Astrocyte (in vitro differentiated cells and primary cell): ENCODE measurements around the gene C1QBP. TPM values are rescaled to one million over a fixed set of nuclear protein-coding genes. Genes with fewer than 3 reads are reported as not detected.

Source experiments
- DNase-seq: peaks from one replicate; pipeline ENCODE4 v3.0.0-alpha.2; 2010; ENCODE audit warnings: low read depth
- FAIRE-seq: peaks from 2 replicates; lab custom pipeline; 2011; peaks lifted over from hg19 to GRCh38; lab: Jason Lieb, UNC
- H2AFZ ChIP-seq: 2 replicates; pipeline ENCODE4 v1.6.0; 2012; ENCODE audit warnings: low read depth, low read length, inconsistent platforms
- H3K27ac ChIP-seq: 2 replicates; pipeline ENCODE4 v1.5.1; 2011; ENCODE audit warnings: low read depth, low read length, inconsistent platforms
- H3K27me3 ChIP-seq: 2 replicates; pipeline ENCODE4 v1.6.0; 2011; ENCODE audit warnings: low read length, inconsistent platforms; ENCODE audit not compliant: insufficient read depth
- H3K36me3 ChIP-seq: 2 replicates; pipeline ENCODE4 v1.5.1; 2011; ENCODE audit warnings: low read length, inconsistent platforms; ENCODE audit not compliant: insufficient read depth
- H3K4me1 ChIP-seq: 2 replicates; pipeline ENCODE4 v1.5.1; 2011; ENCODE audit warnings: low read length, inconsistent platforms; ENCODE audit not compliant: insufficient read depth
- H3K4me2 ChIP-seq: 2 replicates; pipeline ENCODE4 v1.6.0; 2012; ENCODE audit warnings: low read length, inconsistent platforms
- H3K4me3 ChIP-seq: 2 replicates; pipeline ENCODE4 v1.5.1; 2011; ENCODE audit warnings: low read depth, mild to moderate bottlenecking, low read length, inconsistent platforms; ENCODE audit not compliant: insufficient read depth
- H3K79me2 ChIP-seq: 2 replicates; pipeline ENCODE4 v1.6.0; 2012; ENCODE audit warnings: mild to moderate bottlenecking, low read length, inconsistent platforms; ENCODE audit not compliant: insufficient read depth
- H3K9ac ChIP-seq: 2 replicates; pipeline ENCODE4 v1.6.0; 2012; ENCODE audit warnings: mild to moderate bottlenecking, low read length, inconsistent platforms
- H3K9me3 ChIP-seq: 2 replicates; pipeline ENCODE4 v1.5.1; 2012; ENCODE audit warnings: low read depth, mild to moderate bottlenecking, low read length, inconsistent platforms; ENCODE audit not compliant: insufficient read depth
- H4K20me1 ChIP-seq: 2 replicates; pipeline ENCODE4 v1.6.0; 2012; ENCODE audit warnings: low read length, inconsistent platforms; ENCODE audit not compliant: insufficient read depth
- H3K27ac Mint-ChIP-seq: one replicate; pipeline ENCODE4 v1.8.0; 2021; ENCODE audit warnings: mild to moderate bottlenecking, mixed read lengths; ENCODE audit not compliant: unreplicated experiment
- H3K27me3 Mint-ChIP-seq: one replicate; pipeline ENCODE4 v1.8.0; 2021; ENCODE audit warnings: low read depth, mixed read lengths; ENCODE audit not compliant: unreplicated experiment
- H3K36me3 Mint-ChIP-seq: one replicate; pipeline ENCODE4 v1.8.0; 2021; ENCODE audit warnings: low read depth, mixed read lengths; ENCODE audit not compliant: unreplicated experiment
- H3K4me1 Mint-ChIP-seq: one replicate; pipeline ENCODE4 v1.8.0; 2021; ENCODE audit warnings: low read depth, mixed read lengths; ENCODE audit not compliant: unreplicated experiment
- H3K4me3 Mint-ChIP-seq: one replicate; pipeline ENCODE4 v1.8.0; 2021; ENCODE audit warnings: mild to moderate bottlenecking, moderate library complexity, mixed read lengths; ENCODE audit not compliant: unreplicated experiment
- H3K9me3 Mint-ChIP-seq: one replicate; pipeline ENCODE4 v1.8.0; 2021; ENCODE audit warnings: mild to moderate bottlenecking, mixed read lengths; ENCODE audit not compliant: unreplicated experiment
- CTCF ChIP-seq: IDR thresholded peaks from 2 replicates; pipeline ENCODE4 v1.5.1; 2011; ENCODE audit warnings: low read depth, mild to moderate bottlenecking, inconsistent platforms, low read length, moderate library complexity; ENCODE audit not compliant: insufficient read depth
- EZH2 ChIP-seq: IDR thresholded peaks from 2 replicates; pipeline ENCODE4 v1.6.1; 2012; ENCODE audit warnings: mild to moderate bottlenecking, low read length, inconsistent platforms; ENCODE audit not compliant: insufficient read depth
- total RNA-seq: library from RNA; stranded (reverse); gene quantifications from 2 replicates; pipeline ENCODE4 v1.2.1, GENCODE V29; 2021

The C1QBP gene
- total RNA-seq, 1 donor from 2014 or later = 162 TPM

- no peaks in the 10 kb centered on the region for H3K4me1 Mint-ChIP-seq
- no peak overlapping the region for H3K4me2 ChIP-seq
- H3K4me3 ChIP-seq = no peak overlapping the region
- H2AFZ ChIP-seq = no peak overlapping the region
- DNase-seq (no peak), FAIRE-seq (no peak)
- peaks cover 4% of the 10 kb centered on the region for H3K9me3 ChIP-seq
- H3K79me2 ChIP-seq = peaks cover 85% of the 10 kb centered on the region
- H3K9me3 Mint-ChIP-seq = no peaks in the 10 kb centered on the region
- H3K36me3 ChIP-seq = peaks cover 61% of the 10 kb centered on the region
- no peak overlapping the region for H3K27ac Mint-ChIP-seq
- peaks cover 3% of the 10 kb centered on the region for H3K4me1 ChIP-seq
- no peak overlapping the region for H3K9ac ChIP-seq
- H3K36me3 Mint-ChIP-seq = peaks cover 14% of the 10 kb centered on the region
- no peaks in the 10 kb centered on the region for H3K27me3 ChIP-seq
- no peaks in the 10 kb centered on the region for H3K27me3 Mint-ChIP-seq
- H4K20me1 ChIP-seq = peaks cover 23% of the 10 kb centered on the region
- no peak overlapping the region for H3K4me3 Mint-ChIP-seq
- no peak overlapping the region for H3K27ac ChIP-seq
- no peak for TF ChIP-seq CTCF
- no peak for TF ChIP-seq EZH2
Observed at GRCh38 chr17:5481451-5481850, 42.5 kb upstream of the C1QBP start.

- no peak overlapping the region for H3K27ac ChIP-seq
- H3K36me3 ChIP-seq = peaks cover 61% of the 10 kb centered on the region
- DNase-seq (no peak), FAIRE-seq (no peak)
- Mint-ChIP-seq H3K4me3 (no peak overlapping the region), H3K27ac (no peak overlapping the region), H3K36me3 (peaks cover 16% of the 10 kb centered on the region), H3K9me3 (no peaks in the 10 kb centered on the region), H3K4me1 (no peaks in the 10 kb centered on the region), H3K27me3 (no peaks in the 10 kb centered on the region)
- H4K20me1 ChIP-seq = peaks cover 23% of the 10 kb centered on the region
- H3K9me3 ChIP-seq = peaks cover 4% of the 10 kb centered on the region
- peaks cover 85% of the 10 kb centered on the region for H3K79me2 ChIP-seq
- no peak overlapping the region for H3K4me2 ChIP-seq
- no peak overlapping the region for H3K4me3 ChIP-seq
- H3K4me1 ChIP-seq = peaks cover 3% of the 10 kb centered on the region
- no peak overlapping the region for H2AFZ ChIP-seq
- H3K9ac ChIP-seq = no peak overlapping the region
- no peak for TF ChIP-seq CTCF
- TF ChIP-seq EZH2 = no peak
- no peaks in the 10 kb centered on the region for H3K27me3 ChIP-seq
Observed at GRCh38 chr17:5480962-5481361, 42.0 kb upstream of the C1QBP start.

GRCh38 chr17:5478992-5479391 is 40.0 kb upstream of the C1QBP start:
- Histone ChIP-seq H3K4me2 (no peak overlapping the region), H3K4me3 (no peak overlapping the region), H3K27me3 (no peaks in the 10 kb centered on the region), H3K9me3 (peaks cover 4% of the 10 kb centered on the region), H2AFZ (no peak overlapping the region), H3K9ac (no peak overlapping the region), H3K27ac (no peak overlapping the region), H3K4me1 (no peaks in the 10 kb centered on the region), H3K36me3 (peaks cover 67% of the 10 kb centered on the region), H3K79me2 (peaks cover 68% of the 10 kb centered on the region), H4K20me1 (peaks cover 27% of the 10 kb centered on the region)
- TF ChIP-seq CTCF = no peak
- no peak for TF ChIP-seq EZH2
- no peaks in the 10 kb centered on the region for H3K4me1 Mint-ChIP-seq
- DNase-seq = no peak
- no peaks in the 10 kb centered on the region for H3K9me3 Mint-ChIP-seq
- no peaks in the 10 kb centered on the region for H3K27me3 Mint-ChIP-seq
- H3K36me3 Mint-ChIP-seq = peaks cover 16% of the 10 kb centered on the region
- no peak overlapping the region for H3K4me3 Mint-ChIP-seq
- FAIRE-seq = no peak
- no peak overlapping the region for H3K27ac Mint-ChIP-seq
